NOMO-1 (cell line): Measurements from ENCODE around the gene CD6.
"Not testable (repeated sequence)": the region's sequence is repeated elsewhere in the genome, so short reads cannot be mapped to it uniquely, and the experiment has no call there.

ENCODE experiments used
- DNase-seq, 2 experiments: peaks; one replicate each; lab custom pipeline; 2025; ENCODE audit not compliant: unreplicated experiment in 2 of 2; lab: John Stamatoyannopoulos, UW

The CD6 gene

DNA sequence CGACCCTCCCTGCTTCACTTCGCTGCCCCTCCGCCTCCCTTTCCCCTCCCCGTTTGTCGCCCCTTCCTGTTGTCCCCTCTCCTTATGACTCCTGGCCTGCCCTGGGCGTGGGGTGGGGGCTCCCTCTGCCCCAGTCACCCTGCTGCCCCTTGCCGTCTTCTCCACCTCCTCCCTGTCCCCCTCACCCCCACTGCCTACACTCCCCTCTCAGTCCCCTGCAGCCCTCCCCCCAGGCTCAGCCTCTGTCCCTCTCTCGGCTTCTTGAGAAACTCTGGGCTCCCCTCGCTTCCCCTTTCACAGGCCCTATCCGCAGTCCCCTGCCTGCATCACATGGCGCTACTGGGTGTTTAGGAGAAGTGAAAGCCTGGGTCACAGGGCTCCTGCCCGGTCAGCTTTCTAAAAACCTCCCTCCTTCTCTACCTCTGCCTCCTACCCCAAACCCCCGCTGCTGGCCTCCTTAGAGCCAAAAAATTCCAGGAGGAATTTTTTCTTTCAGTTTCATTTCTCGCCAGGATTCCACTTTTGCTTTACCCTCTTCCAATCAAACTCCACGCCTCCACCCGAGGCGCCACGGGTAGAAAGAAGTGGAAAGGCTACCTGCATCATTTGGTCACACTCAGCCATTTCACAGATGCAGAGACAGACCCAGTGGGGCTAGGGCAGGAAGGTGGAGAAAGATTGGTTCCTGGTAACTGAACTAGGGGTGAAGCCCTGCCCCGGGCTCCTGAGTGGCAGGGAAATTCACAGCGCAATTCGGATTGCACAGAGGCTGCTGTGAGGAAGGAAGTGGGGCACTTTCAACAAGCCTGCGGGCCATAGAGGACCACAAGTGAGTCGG lies 19.4 kb upstream of the CD6 start, which contains the start of gene SLC15A3:
Gene SLC15A3, minus strand, starts transcription at position 273 of the 838 bp plus-strand sequence. CDS start 625 bp downstream, outside the sequence.
- DNase-seq: peak; percentile 92 to 96

DNA sequence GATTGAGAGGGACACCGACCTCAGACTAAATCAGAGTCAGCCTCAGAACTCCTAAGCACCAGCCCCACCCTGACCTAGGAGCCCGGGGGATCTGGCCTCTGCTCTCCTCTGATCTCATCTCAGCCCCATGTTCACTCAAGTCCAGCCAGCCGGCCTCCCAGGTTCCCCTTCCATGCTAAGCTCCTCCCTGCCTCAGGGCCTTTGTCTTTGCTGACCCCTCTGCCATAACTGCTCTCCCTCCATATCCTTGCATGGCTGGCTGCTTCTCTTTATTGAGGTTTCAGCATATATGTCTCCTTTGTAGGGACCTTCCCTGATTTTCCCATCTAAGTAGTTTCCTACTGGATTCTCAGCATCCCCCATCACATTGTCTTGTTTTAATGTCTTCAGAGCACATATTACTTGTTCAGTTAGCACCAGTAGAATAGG lies 18.7 kb upstream of the CD6 start:
- no peak for DNase-seq

DNA sequence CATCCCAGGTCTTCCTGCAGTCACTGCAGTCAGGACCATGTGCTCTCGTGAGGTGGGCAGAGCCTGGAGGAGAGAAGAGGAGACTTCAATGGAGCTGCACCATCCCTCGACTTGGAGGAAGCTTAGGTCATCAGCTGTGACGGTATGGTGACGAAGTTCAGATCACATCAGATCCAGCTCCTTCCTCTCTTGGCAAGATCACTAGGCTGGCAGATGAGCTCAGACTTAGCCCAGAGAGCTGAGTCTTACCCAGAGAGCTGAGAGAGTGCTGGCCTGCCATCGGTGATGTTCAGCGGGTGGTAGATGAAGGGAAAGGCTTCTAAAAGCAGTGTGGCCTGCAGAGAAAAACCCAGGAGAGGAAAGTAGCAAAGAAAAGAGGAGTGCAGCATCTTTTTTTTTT lies 17.7 kb upstream of the CD6 start:
- no peak for DNase-seq

DNA sequence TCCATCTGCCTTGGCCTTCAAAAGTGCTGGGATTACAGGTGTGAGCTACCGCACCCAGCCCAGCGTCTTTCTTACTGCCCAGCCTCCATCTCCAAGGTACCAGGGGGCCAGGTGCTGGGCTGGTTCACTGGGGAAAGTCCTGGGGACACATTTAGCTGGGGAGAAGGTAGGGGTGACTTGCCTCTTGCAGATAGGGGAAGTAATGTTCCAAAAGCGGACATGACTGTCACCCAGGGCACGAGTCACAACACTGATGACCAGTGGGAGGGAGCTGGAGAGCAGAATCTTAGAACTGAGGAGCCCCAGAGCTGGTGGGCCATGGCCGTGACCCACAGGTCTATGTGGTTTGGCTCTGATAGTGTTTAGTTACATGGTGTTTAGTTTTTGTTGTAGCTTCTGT lies 17.1 kb upstream of the CD6 start:
- DNase-seq: peak; percentile 31 to 50

DNA sequence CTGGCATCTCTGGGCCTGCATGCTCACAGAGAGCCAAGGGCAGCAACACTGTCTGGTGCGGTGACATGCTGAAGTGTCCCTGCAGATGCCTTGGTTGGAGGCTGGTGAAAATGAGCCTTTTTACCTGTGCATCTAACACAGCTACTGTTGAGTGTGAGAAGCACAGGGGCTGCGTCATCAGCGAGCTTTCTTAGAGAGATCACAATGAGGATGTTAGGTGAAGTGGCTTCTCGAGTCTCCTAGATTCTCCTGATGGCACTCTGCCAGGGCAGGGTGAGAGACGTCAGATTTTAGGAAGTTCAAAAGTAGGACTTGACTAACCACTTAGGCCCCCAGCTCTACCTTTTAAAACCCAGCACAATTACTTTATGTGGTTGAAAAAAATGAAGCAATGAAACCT lies 15.9 kb upstream of the CD6 start:
- DNase-seq: peak in 1 of 2 experiments; percentile 11

DNA sequence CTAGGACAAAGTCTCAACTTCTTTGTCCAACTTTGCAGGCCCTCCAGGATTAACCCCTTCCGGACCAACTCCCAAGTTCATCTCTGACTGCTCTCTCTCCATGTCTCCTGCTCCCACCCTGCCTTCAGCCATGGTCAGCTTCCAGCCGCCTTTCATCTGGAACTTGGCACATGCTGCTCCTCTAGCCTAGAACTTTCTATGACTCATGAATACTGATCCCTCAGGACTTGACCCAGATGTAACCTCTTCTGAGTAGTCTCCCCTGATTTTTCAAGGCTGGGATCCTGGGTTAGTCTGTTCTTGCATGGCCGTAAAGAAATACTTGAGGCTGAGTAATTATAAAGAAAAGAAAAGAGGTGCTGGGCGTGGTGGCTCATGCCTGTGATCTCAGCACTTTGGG lies 14.3 kb upstream of the CD6 start:
- no peak for DNase-seq

DNA sequence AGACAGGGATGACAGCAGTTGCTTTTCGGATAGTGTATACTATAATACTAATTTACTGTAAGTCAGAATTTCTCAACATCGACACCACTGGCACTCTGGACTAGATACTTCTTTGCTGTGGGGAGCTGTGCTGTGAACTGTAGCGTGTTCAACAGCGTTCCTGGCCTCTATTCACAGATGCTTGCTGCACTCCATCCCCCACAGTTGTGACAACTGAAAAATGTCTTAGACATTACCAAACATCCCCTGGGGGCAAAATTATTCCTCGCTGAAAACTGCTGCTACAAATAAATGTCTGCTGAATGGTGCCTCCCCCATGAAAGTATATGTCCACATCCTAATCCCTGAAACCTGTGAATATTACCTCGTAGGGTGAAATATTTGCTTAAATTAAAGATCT lies 12.0 kb upstream of the CD6 start:
- no peak for DNase-seq

DNA sequence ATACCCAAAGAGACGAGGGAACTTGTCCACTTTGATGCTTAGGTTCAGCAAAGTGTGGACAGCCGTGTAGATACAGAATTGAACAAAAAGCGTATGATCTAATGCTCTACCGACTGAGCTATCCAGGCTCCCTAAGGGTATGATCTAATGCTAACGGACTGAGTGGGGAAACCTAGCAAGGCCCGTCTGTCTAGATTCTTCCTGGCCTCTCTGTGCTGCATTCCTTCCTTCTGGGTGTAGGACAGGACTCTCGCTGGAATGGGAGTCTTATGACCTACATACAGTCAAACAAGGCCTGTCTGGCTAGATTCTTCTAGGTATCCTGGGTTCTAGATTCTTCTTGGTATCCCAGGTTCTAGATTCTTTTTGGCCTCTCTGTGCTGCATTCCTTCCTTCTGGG lies 11.1 kb upstream of the CD6 start:
- DNase-seq: no peak

DNA sequence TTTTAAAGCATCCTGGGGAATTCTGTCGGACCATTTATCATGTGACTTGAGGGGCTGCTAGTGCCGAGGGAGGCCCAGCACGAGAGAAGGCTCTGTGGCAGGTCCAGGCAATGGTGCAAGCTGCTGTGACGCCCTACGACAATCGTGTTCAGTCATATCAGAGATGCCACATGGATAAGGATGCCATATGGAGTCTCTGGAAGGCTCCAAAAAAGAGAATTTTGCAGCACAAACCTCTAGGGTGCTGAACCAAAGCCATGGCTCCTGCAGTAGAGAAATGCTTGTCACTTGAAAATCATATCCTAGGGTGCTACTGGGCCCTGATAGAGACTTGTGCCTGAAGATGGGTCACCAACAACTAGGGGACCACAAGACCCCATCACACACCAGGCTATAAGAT lies 6.7 kb upstream of the CD6 start:
- no peak for DNase-seq

DNA sequence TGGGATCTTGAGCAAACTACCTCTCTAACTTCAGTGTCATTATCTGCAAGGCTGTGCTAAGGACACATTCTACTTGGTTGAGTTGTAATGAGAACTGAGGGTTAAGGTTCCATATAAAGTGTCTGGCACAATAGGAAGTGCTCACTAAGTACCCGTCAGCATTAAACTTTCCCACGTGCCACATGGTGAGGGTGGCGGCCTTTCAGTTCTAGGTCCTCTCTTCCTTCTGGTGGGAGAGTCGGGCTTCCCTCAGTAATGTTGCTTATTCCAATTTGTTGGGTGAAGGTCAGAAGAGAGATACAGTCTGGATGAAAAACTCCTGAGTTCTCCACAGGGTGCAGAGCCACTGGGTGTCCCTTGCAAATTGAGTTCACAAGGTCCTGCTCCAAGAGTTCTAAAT lies 4.6 kb upstream of the CD6 start:
- no peak for DNase-seq

DNA sequence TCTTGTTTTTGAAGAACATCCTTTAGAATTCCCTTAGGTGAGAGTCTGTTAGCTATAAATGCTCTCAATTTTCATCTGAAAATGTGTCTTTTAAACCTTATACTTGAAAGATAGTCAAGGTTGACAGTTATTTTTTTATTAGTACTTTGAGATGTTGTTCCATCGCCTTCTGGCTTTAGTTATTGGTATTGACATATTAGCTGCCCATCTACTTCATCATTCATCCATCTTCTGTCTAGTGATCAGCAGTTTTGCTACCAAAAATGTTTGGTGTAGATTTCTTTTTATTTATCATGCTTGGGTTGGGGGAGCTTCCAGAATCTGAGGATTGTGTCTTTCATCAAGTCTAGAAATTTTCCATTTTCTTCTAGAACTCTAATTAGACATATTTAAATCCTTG lies 3.3 kb upstream of the CD6 start:
- no peak for DNase-seq

DNA sequence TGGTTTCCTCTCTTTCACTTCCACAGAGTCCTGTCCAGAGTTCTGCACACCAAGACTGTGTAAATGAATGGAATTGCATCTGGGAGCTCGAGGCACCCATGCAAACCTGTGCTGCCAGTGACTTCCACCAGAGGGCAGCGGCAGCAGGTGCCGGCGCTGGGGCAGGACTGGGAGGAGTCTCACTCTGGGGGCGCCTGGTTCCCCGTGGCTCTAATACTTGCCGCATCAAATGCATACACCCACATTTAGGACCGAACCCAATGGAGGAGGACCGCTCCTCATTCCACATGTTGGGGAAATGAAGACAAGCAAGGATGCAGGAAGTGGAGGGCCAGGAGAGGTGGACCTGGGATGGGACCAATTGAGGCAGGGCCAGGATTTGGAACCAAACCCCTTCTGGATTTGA lies 1.1 kb upstream of the CD6 start:
- peak; percentile 33 to 46 for DNase-seq

DNA sequence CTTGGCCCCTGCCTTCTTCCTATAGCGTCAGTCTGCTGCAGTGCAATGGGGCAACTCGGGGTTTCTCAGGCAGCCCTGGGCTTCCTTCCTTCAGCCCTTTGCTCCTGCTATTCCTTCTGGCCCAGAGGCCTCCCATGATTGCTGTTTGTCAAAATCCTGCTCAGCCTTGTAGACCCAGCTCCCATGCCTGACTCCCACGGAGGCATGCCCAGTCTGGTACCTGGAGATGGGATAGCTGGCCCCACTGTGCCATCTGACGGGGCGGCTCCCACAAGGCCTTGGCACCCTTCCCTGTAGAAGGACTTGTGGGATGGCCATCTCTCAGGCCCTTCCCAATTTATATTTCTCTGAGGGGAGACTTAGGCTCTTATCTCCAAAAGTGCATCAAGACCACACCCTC lies 590 bp upstream of the CD6 start:
- no peak for DNase-seq

DNA sequence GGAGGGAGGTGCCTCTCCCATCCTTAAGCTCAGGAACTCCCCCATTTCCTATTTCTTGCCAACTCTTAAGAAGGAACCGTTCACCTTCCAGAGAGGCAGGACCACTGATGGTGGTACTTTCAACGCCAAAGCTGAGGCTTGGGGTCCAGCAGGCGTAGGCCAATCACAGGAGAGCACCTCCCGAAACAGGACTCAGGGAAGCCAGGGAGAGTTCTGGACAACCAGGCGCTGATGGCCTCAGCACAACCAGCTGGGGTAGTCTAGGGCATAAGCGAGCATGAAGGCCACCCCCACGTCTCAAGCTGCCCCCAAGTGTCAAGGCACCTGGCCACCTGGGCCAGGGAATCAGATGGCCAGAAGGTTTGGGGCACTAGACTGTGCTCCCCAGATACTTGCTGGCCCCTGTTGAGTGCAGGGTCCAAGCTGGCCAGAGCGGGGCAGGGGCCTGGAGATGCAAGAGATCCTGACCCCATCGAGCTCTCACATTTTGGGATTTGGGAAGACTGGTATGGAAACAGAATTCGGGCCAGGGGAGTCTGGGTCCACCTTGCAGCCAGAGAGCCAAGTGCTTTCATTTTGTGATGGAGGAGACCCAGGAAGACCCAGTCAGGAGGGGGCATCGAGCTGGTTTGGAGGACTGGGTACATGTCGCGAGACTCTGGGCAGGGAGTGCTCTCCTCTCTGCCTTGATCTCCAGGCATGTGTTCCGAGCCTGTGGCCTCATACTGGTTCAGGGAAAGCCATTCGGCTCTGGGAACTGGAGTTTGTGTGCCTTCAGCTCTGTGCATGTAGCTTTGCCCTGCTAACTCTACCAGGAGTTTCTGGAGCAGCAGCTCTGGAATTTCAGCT lies 926 bp downstream of the CD6 start:
- DNase-seq: no peak

DNA sequence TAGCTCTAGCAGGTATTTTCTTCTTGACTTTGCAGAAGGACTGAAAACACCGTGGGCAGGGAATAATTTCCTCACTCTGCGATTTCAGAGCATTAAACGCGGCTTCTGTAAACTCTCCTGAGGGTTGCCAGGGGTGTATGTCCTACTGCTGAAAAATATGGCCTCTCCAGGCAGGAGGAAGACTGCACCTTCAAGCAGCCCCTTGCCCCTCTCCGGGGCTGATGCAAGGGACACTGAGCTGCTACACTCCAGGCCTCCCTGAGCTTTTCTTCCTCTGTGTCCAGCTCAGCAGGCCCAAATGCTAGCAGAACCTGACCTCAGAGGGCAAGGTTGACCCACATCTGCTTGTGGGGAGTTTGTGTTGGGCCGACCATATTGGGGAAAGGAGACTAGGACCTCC lies 2.2 kb downstream of the CD6 start:
- DNase-seq: no peak

DNA sequence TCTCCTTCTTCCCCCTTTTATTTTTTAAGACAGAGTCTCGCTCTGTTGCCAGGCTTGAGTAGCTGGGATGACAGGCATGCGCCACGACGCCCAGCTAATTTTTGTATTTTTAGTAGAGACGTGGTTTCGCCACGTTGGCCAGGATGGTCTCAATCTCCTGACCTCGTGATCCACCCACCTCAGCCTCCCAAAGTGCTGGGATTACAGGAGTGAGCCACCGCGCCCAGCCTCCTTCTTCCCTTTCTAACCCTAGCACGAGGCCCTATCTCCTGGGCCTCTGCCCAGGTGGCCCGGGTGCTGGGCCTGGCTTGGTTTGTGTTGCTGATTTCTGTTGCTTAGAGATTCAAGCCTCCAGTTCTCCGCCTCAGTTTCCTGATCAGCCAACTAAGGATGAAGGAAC lies 2.8 kb downstream of the CD6 start:
- not testable (repeated sequence) for DNase-seq

DNA sequence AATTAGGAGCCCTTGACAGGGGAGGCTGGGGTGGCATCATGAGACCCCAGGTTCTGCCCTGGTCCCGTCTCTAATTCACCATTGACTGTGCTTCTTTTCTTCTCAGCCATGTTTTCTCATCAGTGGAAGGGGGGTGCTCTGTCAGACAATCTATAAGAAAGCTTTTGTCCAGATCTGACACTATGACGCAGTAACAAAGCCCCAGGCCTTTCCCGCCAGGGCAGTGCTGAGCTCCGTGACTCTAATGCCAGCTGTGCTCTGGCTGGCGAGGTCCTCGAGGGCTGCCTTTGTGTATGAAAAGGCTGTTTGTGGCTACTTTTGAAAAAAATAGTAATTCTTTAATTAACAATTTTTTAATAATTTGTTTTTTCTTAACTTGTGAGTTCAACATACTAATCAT lies 3.2 kb downstream of the CD6 start:
- DNase-seq: no peak

DNA sequence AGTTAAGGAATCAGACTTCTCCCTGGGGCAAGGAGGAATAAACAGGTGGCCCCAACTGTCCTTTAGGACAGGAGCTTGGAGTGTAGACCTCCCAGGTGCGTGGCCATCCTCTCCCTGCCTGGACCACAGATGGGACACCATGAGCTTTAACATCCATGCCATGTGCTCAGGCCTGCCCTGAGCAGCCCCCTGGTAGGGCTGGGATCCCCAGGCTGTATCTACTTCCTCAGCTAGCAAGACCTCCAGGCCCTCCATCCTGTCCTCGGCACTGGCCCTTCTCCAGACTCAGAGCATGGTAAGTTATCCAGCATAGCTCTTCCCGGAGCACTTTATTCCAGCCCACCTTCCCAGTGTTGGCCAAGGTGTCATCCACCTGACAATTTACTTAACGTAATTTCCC lies 5.7 kb downstream of the CD6 start:
- no peak for DNase-seq

DNA sequence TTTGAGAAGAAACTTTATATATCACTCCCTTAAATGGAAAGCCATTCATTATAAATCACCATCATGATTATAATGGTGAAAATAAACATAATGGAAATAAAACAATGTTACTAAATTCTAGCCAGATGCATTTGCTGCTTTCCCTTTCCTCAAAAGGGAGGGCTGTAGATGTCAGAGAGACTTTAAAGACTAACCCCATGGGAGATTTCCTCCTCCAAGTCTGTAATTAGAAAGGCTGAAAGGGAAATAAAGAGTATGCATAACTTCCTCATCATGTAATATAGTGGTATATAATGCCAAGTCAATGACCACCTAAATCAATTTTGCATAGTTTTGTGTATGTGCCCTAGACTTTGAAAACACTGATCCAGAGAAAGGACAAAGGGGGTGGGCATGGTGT lies 6.4 kb downstream of the CD6 start:
- no peak for DNase-seq

DNA sequence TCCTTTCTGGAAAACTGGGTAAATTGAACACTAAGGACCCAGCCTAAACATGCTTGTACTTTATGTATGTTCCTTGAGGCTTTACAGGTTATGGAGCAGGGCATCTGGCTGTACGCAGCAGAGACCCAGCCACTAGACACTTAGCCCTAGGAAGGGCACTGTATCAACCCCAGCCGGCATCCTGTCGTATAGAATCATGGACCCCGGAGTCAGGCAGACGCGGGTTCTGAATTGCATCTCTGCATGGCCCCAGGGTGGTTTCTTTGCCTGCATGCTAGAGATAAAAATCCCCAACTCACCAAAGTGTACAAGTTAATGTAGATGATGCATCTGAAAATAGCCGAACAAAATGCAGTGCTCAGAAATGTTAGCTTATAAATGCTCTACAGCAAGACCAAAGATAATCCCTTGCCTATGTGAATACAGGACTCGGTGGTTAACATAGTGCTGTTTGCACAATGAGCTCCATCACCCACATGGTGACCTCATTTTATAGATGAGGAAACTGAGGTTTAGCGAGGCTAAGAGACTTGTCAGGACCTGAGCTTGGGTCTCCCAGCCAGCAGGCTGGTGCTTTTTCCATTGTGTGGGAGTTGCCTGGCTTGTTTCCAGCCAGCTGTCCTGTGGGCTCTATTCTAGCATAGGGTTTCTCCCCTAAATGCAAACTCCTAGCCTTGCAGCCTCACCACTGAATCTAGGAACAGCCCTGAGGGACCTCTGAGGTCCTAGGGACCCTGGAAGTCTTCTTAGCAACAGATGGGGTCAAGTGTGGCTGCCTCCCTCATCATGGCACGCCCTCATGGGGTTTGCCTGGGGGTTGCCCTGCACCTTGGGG lies 7.3 kb downstream of the CD6 start:
- DNase-seq: no peak

DNA sequence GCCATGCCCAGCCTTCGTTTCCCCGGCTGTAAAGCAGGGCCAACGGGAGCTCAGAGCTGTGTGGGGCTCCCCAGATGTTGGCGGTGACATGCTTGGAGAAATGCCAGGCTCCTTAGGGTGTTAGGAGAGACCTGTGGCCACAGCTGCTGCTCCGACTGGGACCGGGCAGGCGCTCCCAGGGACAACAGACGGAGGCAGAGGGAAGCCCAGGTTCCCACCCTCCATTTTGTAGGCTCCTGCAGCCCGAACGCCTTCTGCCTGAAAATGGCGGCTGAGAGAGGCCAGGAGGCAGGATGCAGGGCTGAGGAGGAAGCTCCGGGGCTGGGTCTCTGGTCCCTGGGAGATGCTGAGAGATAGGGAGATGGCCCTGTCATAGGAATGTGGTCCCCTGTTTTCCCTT lies 10.0 kb downstream of the CD6 start:
- no peak for DNase-seq
